ENCODE results near the gene VAT1L.

VAT1L gene

DNA sequence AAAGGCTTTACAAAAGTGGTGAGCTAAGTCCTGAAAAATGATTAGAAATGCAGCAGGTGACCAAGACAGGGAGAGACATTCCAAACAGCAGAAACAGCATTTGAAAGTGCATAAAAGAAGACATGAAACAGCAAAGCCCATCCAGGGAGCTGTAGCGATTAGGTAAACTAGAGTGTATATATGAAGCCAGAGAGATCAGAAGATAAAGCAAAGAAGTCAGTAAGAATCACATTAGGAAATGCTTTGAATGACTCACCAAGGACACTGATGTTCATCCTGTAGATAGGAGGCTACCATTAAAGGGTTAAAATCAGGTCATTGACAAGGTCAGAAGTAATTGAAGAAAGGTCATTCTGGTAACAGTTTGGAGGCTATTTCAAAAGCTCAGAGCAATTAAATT lies 27.6 kb upstream of the VAT1L start:
- no peaks in the 10 kb centered on the region for H3K9me3 ChIP-seq
- TF ChIP-seq, protein P1, sequence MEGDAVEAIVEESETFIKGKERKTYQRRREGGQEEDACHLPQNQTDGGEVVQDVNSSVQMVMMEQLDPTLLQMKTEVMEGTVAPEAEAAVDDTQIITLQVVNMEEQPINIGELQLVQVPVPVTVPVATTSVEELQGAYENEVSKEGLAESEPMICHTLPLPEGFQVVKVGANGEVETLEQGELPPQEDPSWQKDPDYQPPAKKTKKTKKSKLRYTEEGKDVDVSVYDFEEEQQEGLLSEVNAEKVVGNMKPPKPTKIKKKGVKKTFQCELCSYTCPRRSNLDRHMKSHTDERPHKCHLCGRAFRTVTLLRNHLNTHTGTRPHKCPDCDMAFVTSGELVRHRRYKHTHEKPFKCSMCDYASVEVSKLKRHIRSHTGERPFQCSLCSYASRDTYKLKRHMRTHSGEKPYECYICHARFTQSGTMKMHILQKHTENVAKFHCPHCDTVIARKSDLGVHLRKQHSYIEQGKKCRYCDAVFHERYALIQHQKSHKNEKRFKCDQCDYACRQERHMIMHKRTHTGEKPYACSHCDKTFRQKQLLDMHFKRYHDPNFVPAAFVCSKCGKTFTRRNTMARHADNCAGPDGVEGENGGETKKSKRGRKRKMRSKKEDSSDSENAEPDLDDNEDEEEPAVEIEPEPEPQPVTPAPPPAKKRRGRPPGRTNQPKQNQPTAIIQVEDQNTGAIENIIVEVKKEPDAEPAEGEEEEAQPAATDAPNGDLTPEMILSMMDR (IDR thresholded peaks at IDR 0.05) = no peak

DNA sequence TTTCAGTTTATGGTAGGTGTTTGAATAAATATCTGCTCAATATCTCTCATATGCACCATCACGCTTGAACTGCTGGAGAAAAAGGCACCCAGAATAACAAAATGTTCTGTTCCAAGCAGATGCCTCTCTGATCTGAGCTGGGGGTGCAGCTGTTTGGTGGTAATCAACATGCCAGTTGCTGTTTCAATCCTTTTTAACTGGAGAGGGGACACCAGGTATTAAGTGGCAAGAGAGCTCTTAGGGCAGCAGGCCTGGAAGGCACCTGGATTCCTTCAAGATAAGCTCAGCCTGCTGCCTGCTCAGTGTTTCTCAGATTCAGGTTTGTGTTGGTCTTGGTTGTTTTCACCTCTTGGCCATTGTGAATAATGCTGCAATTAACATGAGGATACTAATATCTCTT lies 27.2 kb upstream of the VAT1L start:
- no peaks in the 10 kb centered on the region for H3K9me3 ChIP-seq
- no peak overlapping the region for H3K27ac ChIP-seq
- TF ChIP-seq, protein P1 (IDR thresholded peaks at IDR 0.05) = no peak
- H3K27me3 ChIP-seq = no peaks in the 10 kb centered on the region
- no peak overlapping the region for H3K4me3 ChIP-seq (ENCODE audit: low read depth in 1 of 2, low read length in 1 of 2)
- H3K4me1 ChIP-seq (ENCODE audit: control insufficient read depth in 1 of 2, insufficient read depth in 1 of 2, low read depth in 1 of 2, low read length in 1 of 2) = no peaks in the 10 kb centered on the region
- H3K36me3 ChIP-seq = no peaks in the 10 kb centered on the region

More for the DNA sequence above, 27.6 kb upstream of the VAT1L start:
- no peak overlapping the region for H3K27ac ChIP-seq
- no peak overlapping the region for H3K4me3 ChIP-seq (ENCODE audit: low read depth in 1 of 2, low read length in 1 of 2)
- no peaks in the 10 kb centered on the region for H3K27me3 ChIP-seq
- no peaks in the 10 kb centered on the region for H3K36me3 ChIP-seq
- no peaks in the 10 kb centered on the region for H3K4me1 ChIP-seq (ENCODE audit: control insufficient read depth in 1 of 2, insufficient read depth in 1 of 2, low read depth in 1 of 2, low read length in 1 of 2)

DNA sequence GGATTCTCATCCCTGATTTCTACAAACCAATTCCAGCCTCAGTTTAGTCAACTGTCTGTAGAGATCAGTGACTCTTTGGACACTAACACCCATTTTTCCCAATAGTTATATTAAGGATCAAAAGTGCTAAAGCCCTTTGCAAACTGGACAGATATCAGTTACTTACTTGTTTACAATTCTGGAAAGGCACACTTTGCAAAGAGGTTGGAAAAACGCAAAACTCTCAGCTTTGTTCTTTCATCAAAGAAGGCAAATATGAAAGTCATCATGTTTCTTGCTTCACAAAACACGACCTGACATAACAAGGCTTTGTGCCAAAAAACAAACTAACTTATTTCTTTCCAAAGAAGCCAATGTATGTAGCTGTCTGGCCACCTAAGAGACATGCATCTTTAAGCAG lies 26.1 kb upstream of the VAT1L start:
- H3K4me3 ChIP-seq (ENCODE audit: low read depth in 1 of 2, low read length in 1 of 2) = no peak overlapping the region
- H3K27me3 ChIP-seq = no peaks in the 10 kb centered on the region
- H3K9me3 ChIP-seq = no peaks in the 10 kb centered on the region
- H3K4me1 ChIP-seq (ENCODE audit: control insufficient read depth in 1 of 2, insufficient read depth in 1 of 2, low read depth in 1 of 2, low read length in 1 of 2) = no peaks in the 10 kb centered on the region
- TF ChIP-seq, protein P1 (IDR thresholded peaks at IDR 0.05) = no peak
- no peaks in the 10 kb centered on the region for H3K36me3 ChIP-seq
- H3K27ac ChIP-seq = no peak overlapping the region

DNA sequence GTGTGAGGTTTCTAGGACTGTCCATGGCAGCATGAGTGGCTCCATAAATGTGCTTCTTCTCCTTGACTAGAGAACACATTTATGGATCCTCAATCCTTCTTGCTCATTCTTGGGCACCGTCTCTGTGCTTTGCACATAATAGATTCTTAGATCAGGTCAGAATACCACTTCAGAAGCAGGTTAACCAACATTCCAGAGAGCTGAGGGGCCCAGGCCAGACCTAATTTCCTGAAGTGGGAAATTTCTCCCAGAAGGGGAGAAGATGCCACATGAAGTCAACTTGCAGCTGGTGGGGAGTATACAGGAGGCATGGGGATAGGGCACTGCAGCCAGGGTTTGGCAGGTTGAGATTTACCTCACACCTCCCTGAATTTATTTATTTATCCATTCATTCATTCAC lies 24.4 kb upstream of the VAT1L start:
- no peaks in the 10 kb centered on the region for H3K27me3 ChIP-seq
- no peaks in the 10 kb centered on the region for H3K9me3 ChIP-seq
- no peak overlapping the region for H3K27ac ChIP-seq
- H3K36me3 ChIP-seq = no peaks in the 10 kb centered on the region
- H3K4me3 ChIP-seq (ENCODE audit: low read depth in 1 of 2, low read length in 1 of 2) = no peak overlapping the region
- TF ChIP-seq, protein P1 (IDR thresholded peaks at IDR 0.05) = no peak
- no peaks in the 10 kb centered on the region for H3K4me1 ChIP-seq (ENCODE audit: control insufficient read depth in 1 of 2, insufficient read depth in 1 of 2, low read depth in 1 of 2, low read length in 1 of 2)

DNA sequence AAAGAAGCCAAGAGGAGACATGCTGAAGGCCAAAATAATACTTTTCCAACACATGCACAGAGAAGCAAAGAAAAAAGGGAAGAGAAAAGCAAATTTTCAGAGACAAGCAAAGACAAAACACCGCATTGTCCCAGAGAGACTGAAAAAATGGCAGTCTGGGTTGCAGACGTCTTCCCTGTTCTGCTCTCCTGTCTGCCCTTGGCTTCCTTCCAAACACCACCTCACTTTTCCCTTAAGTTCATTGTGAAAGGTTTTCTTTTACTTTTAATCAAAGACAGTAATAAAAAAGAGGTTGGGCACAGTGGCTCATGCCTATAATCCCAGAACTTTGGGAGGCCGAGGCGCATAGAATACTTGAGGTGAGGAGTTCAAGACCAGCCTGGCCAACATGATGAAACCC lies 21.2 kb upstream of the VAT1L start:
- Histone ChIP-seq H3K27me3 (no peaks in the 10 kb centered on the region), H3K36me3 (no peaks in the 10 kb centered on the region), H3K4me1 (ENCODE audit: control insufficient read depth in 1 of 2, insufficient read depth in 1 of 2, low read depth in 1 of 2, low read length in 1 of 2) (no peaks in the 10 kb centered on the region), H3K9me3 (no peaks in the 10 kb centered on the region), H3K4me3 (ENCODE audit: low read depth in 1 of 2, low read length in 1 of 2) (no peak overlapping the region), H3K27ac (no peak overlapping the region)
- TF ChIP-seq, protein P1 (IDR thresholded peaks at IDR 0.05) = no peak

DNA sequence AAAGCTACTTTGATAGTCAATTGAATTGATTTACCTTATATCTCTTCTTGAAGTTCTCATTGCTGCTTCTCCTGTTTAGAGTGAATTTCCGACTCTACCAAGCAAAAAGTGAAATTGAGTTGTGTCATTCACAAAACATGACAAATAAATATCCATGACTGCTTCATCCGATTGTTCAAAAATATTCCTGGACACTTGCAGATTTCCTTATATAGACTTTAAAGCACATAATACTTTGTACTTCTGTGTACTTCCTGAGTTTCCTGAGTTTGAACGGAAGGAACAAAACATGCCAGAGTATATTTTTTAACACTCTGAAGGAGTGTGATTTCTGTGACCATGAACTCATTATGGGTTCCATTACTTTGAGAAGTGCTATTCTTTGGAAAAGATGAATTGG lies 20.5 kb upstream of the VAT1L start:
- H3K4me1 ChIP-seq (ENCODE audit: control insufficient read depth in 1 of 2, insufficient read depth in 1 of 2, low read depth in 1 of 2, low read length in 1 of 2) = no peaks in the 10 kb centered on the region
- no peak overlapping the region for H3K27ac ChIP-seq
- no peaks in the 10 kb centered on the region for H3K36me3 ChIP-seq
- H3K27me3 ChIP-seq = no peaks in the 10 kb centered on the region
- H3K9me3 ChIP-seq = no peaks in the 10 kb centered on the region
- TF ChIP-seq, protein P1 (IDR thresholded peaks at IDR 0.05) = no peak
- H3K4me3 ChIP-seq (ENCODE audit: low read depth in 1 of 2, low read length in 1 of 2) = no peak overlapping the region
